ENCODE data around the gene JAG1.
"Not testable (repeated sequence)": the region's sequence is repeated elsewhere in the genome, so short reads cannot be mapped to it uniquely, and the experiment has no call there.

- not testable (repeated sequence) for TF ChIP-seq CTCF, POLR2AphosphoS5 (IDR thresholded peaks at IDR 0.05)
These were observed 56.2 kb downstream of the JAG1 start for GRCh38 chr20:10617549-10618133.

Measured in suprapubic skin (tissue), 3 donors.